HG03521 (cell line): ENCODE data around the gene EEF1E1.
"Not testable (repeated sequence)": the region's sequence is repeated elsewhere in the genome, so short reads cannot be mapped to it uniquely, and the experiment has no call there.

Experiments used
- ATAC-seq: cut with Tn5 transposase; IDR thresholded peaks from one replicate; pipeline ENCODE4 v1.9.1; 2021; ENCODE audit warnings: mild to moderate bottlenecking, moderate library complexity; ENCODE audit not compliant: unreplicated experiment

Gene EEF1E1

GRCh38 chr6:8064638-8065518 is 37.5 kb downstream of the EEF1E1 start:
- ATAC-seq = no peak

GRCh38 chr6:8063761-8064637 is 38.3 kb downstream of the EEF1E1 start, which contains the start of gene BLOC1S5:
Gene BLOC1S5, minus strand, starts transcription at chr6:8064389. Its CDS starts 13 bp downstream, at chr6:8064376.
- ATAC-seq = peak; percentile 85

- no peak for ATAC-seq
Measured at GRCh38 chr6:8061736-8062135, 40.6 kb downstream of the EEF1E1 start.

GRCh38 chr6:8060346-8060745 is 42.0 kb downstream of the EEF1E1 start:
- ATAC-seq = no peak

- ATAC-seq = no peak
Measured at GRCh38 chr6:8059129-8059528, 43.2 kb downstream of the EEF1E1 start.

GRCh38 chr6:8057793-8058192 is 44.6 kb downstream of the EEF1E1 start:
- ATAC-seq = no peak

GRCh38 chr6:8057263-8057662 is 45.1 kb downstream of the EEF1E1 start:
- no peak for ATAC-seq

- ATAC-seq = no peak
Measured at GRCh38 chr6:8054276-8054675, 48.1 kb downstream of the EEF1E1 start.

GRCh38 chr6:8047541-8048292 is 54.6 kb downstream of the EEF1E1 start:
- no peak for ATAC-seq

- ATAC-seq = not testable (repeated sequence)
Measured at GRCh38 chr6:8045769-8046168, 56.6 kb downstream of the EEF1E1 start.

- ATAC-seq = no peak
Measured at GRCh38 chr6:8043221-8043620, 59.1 kb downstream of the EEF1E1 start.

- ATAC-seq = no peak
Measured at GRCh38 chr6:8041913-8042583, 60.3 kb downstream of the EEF1E1 start.

- not testable (repeated sequence) for ATAC-seq
Measured at GRCh38 chr6:8034107-8034506, 68.2 kb downstream of the EEF1E1 start.

GRCh38 chr6:8030920-8031319 is 71.4 kb downstream of the EEF1E1 start:
- ATAC-seq = no peak
